Ovary (tissue), 9 donors: ENCODE results near the gene RBBP5. TPM values are rescaled to one million over a fixed set of nuclear protein-coding genes. Genes with fewer than 3 reads are reported as not detected.

Experiments
- DNase-seq, 5 donors: peaks; one replicate each; pipeline ENCODE4 v3.0.0-alpha.2; 2019 to 2020
- H3K27ac ChIP-seq, 2 donors: fragments of 200-600 bp; one replicate each; pipeline versions ENCODE4 v1.5.1 to v1.8.0; 2019 to 2022
- H3K27me3 ChIP-seq: fragments of 200-600 bp; one replicate; pipeline ENCODE4 v1.8.0; 2022
- H3K36me3 ChIP-seq: fragments of 200-600 bp; sonication (generic); one replicate; pipeline ENCODE4 v1.5.1; 2019
- H3K4me1 ChIP-seq: one replicate; pipeline ENCODE4 v1.8.1; 2013; ENCODE audit warnings: mild to moderate bottlenecking, moderate library complexity; ENCODE audit not compliant: insufficient read depth
- H3K4me3 ChIP-seq: fragments of 200-600 bp; sonication (generic); one replicate; pipeline ENCODE4 v1.5.1; 2017
- H3K9me3 ChIP-seq, 2 donors: fragments of 200-600 bp in 1 of 2; sonication (generic) in 1 of 2; one replicate each; pipeline versions ENCODE4 v1.5.1 to v1.8.1; 2013 to 2019; ENCODE audit warnings: mild to moderate bottlenecking in 1 of 2, moderate library complexity in 1 of 2
- EP300 ChIP-seq: sonication (generic); formaldehyde crosslinking; IDR thresholded peaks from one replicate; pipeline ENCODE4 v1.6.1; 2017; ENCODE audit warnings: antibody characterized with exemption
- POLR2A ChIP-seq: fragments of 450-650 bp; IDR thresholded peaks from one replicate; pipeline ENCODE4 v1.6.1; 2017; ENCODE audit warnings: antibody characterized with exemption, mild to moderate bottlenecking, moderate library complexity
- WGBS, 3 donors: extraction: QIAGEN DNeasy Blood & Tissue Kit in 1 of 3; methylation state at CpG; one replicate each; pipeline versions ENCODE4 v1.1.5 to v1.1.7; 2013 to 2017; 5-methylcytosine and 5-hydroxymethylcytosine counted together
- intact Hi-C, 4 donors: fragments of 100-400 bp; cut with DNase I; formaldehyde crosslinking; loops; one replicate each; pipeline versions ENCODE4 v1.11.0 to v1.15.1; 2022 to 2023
- polyA plus RNA-seq, 2 donors: library from polyadenylated mRNA; stranded (reverse); fragments of 200-250 nt in 1 of 2; fragments of 350-450 nt in 1 of 2; fragmentation: Illumina TruSeq in 1 of 2; extraction: RNeasy Lipid Tissue Mini Kit (QIAGEN cat#74804) in 1 of 2; gene quantifications; one replicate each; pipeline ENCODE4 v1.2.3, GENCODE V29; 2013 to 2014
- total RNA-seq, 7 donors: library from RNA; depleted of rRNA in 2 of 7; stranded (reverse); fragments of >200 nt in 2 of 7; fragmentation: NEBNext Ultra II Directional in 3 of 7; extraction: Animal tissue kit (Norgen Biotek cat#: 25700) in 3 of 7; gene quantifications; one replicate each; pipeline versions ENCODE4 v1.1.0 to v1.2.4, GENCODE V29; 2016 to 2023
- TF ChIP-seq, protein P1 (sequence below), 3 donors: fragments of 450-650 bp in 2 of 3; fragments of 200-600 bp in 1 of 3; IDR thresholded peaks; one replicate each; pipeline versions ENCODE4 v1.5.1 to v1.8.0; 2016 to 2022; ENCODE audit warnings: antibody characterized with exemption in 3 of 3, mild to moderate bottlenecking in 1 of 3
- donor health status: DM: no; HTN: no; CAD: no; lungs with moderate emphysema.
- donor health status: DM: no; HTN: no; CAD: no.
- donor health status: Bipolar disorder and iron deficiency.
- donor health status: DM: yes; HTN: yes; CAD: no.
- donor health status: DM: no; HTN: no; CAD: no.
- donor health status: DM: yes; HTN: yes; CAD: no.

RBBP5 gene
- total and polyA plus RNA-seq, 9 donors, result 6.8 to 19.1 (median 15.1) TPM

DNA sequence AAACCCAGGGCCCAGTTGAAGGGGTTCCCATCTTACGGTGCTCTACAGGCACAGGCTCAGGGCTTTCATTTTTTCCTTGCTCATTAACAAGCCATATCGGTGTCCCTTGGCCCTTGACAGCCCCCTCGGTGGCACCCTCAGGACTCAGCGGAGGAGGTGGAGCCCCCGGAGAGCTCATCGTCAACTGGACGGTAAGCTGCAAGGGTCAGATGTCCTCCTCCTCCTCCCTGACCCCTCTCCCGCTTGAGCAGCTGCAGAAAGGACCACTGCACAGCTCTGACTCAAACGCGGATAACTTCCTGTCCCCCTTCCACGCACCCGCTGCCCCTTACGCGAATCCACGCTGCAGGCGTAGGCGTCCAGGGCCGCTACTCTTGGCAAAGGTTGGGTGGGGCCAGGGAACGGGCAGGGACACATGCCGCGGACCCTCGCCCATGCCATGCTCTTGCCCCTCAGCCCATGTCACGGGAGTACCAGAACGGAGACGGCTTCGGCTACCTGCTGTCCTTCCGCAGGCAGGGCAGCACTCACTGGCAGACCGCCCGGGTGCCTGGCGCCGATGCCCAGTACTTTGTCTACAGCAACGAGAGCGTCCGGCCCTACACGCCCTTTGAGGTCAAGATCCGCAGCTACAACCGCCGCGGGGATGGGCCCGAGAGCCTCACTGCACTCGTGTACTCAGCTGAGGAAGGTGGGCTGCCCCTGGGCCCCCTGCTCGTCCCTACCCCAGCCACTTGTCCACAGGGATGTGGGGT is 52.2 kb downstream of the RBBP5 start:
- Histone ChIP-seq H3K4me3 (no peak overlapping the region), H3K36me3 (no peaks in the 10 kb centered on the region), H3K9me3 (no peaks in the 10 kb centered on the region), H3K4me1 (no peaks in the 10 kb centered on the region), H3K27me3 (no peaks in the 10 kb centered on the region), H3K27ac (no peak overlapping the region)
- intact Hi-C loops, result no loop called here
- WGBS, 3 donors, result 76 to 80% (median 79%) methylated on average over 40 to 42 of the region's 42 CpGs
- TF ChIP-seq EP300 (no peak), POLR2A (no peak)
- TF ChIP-seq, protein P1, sequence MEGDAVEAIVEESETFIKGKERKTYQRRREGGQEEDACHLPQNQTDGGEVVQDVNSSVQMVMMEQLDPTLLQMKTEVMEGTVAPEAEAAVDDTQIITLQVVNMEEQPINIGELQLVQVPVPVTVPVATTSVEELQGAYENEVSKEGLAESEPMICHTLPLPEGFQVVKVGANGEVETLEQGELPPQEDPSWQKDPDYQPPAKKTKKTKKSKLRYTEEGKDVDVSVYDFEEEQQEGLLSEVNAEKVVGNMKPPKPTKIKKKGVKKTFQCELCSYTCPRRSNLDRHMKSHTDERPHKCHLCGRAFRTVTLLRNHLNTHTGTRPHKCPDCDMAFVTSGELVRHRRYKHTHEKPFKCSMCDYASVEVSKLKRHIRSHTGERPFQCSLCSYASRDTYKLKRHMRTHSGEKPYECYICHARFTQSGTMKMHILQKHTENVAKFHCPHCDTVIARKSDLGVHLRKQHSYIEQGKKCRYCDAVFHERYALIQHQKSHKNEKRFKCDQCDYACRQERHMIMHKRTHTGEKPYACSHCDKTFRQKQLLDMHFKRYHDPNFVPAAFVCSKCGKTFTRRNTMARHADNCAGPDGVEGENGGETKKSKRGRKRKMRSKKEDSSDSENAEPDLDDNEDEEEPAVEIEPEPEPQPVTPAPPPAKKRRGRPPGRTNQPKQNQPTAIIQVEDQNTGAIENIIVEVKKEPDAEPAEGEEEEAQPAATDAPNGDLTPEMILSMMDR (IDR thresholded peaks at IDR 0.05), result no peak
- peak in 1 of 5 donors; percentile 42 for DNase-seq

DNA sequence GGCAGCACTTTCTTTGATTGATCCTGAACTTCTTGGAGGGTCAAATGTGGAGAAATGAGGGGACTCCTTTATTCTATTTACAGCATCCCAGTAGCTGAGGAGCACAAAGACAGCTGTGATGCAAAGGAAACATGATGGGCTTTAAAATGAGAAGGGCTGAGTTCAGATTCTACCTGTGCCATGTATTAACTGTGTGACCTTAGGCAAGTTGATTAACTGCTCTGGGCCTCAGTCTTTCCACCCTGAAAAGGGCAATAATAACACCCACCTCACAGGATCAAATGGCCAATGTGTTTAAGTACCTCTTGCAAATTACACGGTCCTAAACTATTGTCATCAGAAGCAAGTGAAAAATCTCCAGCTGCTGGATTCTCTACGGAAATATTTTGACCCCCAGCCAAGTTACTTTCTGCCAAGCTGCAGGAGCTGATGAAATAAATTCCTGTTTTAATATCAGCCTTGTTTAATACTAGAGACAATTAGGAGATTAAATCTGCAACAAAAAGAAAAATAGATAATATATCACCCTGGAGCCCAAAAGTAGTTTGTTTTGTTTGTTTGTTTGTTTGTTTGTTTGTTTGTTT is 53.2 kb downstream of the RBBP5 start:
- Histone ChIP-seq H3K4me1 (no peaks in the 10 kb centered on the region), H3K36me3 (no peaks in the 10 kb centered on the region), H3K27ac (no peak overlapping the region), H3K9me3 (no peaks in the 10 kb centered on the region), H3K4me3 (no peak overlapping the region), H3K27me3 (no peaks in the 10 kb centered on the region)
- TF ChIP-seq POLR2A, result no peak
- no peak for TF ChIP-seq EP300
- TF ChIP-seq, protein P1 (IDR thresholded peaks at IDR 0.05), result no peak
- 5 to 11% (median 5%) methylated on average over 2 of the region's 2 CpGs for WGBS, 3 donors
- intact Hi-C loops, result no loop called here
- DNase-seq, result no peak

DNA sequence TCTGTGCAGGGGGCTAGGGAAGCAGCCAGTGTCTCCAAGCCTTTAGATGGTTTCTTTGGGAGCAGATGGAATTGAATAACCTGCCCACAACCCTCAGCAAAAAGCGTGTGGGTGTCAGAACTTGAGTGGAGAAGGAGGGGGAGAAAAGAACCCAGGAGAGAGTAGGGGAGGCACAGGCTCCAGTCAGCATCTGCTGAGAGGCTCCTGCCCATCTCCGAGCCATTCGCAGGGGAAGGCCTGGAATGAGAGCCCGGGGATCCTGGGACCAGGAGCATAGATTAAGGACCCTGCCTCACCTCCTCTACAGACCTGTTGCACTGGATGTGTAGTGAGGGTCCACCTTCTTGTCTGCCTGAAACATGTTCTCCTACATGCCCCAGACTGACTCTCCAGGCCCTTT is 53.8 kb downstream of the RBBP5 start:
- TF ChIP-seq, protein P1 (IDR thresholded peaks at IDR 0.05), result no peak
- TF ChIP-seq POLR2A (no peak), EP300 (no peak)
- intact Hi-C loops, result no loop called here
- no peak overlapping the region for H3K4me3 ChIP-seq
- WGBS, 3 donors, result 71 to 95% (median 79%) methylated on average over 4 of the region's 4 CpGs
- H3K27me3 ChIP-seq, result no peaks in the 10 kb centered on the region
- no peaks in the 10 kb centered on the region for H3K9me3 ChIP-seq
- H3K27ac ChIP-seq, result no peak overlapping the region
- no peaks in the 10 kb centered on the region for H3K36me3 ChIP-seq
- no peak for DNase-seq
- no peaks in the 10 kb centered on the region for H3K4me1 ChIP-seq

DNA sequence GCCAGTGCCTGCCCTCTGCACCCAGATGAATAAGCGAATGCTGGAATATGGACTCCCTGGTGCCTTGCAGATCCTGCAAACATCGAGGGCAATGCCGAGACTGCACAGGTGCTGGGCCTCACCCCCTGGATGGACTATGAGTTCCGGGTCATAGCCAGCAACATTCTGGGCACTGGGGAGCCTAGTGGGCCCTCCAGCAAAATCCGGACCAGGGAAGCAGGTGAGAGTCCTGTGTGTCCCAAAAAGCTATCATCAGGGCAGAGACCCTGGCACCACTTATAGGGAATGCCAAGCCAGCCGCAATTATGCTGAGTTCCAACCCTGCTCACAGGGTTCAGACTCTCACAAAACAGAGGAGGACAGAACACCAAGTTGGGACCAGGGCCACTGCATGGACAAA is 54.7 kb downstream of the RBBP5 start:
- Histone ChIP-seq H3K4me3 (no peak overlapping the region), H3K4me1 (no peaks in the 10 kb centered on the region), H3K9me3 (no peaks in the 10 kb centered on the region), H3K27me3 (no peaks in the 10 kb centered on the region), H3K36me3 (no peaks in the 10 kb centered on the region), H3K27ac (no peak overlapping the region)
- TF ChIP-seq EP300, result no peak
- TF ChIP-seq POLR2A, result no peak
- TF ChIP-seq, protein P1 (IDR thresholded peaks at IDR 0.05), result no peak
- intact Hi-C loops, result no loop called here
- DNase-seq, result no peak
- WGBS, 3 donors, result 92 to 98% (median 92%) methylated on average over 6 of the region's 6 CpGs
